BE2C (cell line): ENCODE data around the gene DUSP10.

Source experiments
- DNase-seq: peaks from one replicate; pipeline ENCODE4 v3.0.0-alpha.2; 2020
- H3K27me3 ChIP-seq: fragments of 250-450 bp; sonication (Bioruptor Pico); 2 replicates; pipeline ENCODE4 v1.5.1; 2020; ENCODE audit warnings: mild to moderate bottlenecking
- H3K36me3 ChIP-seq: fragments of 250-450 bp; sonication (Bioruptor Pico); 2 replicates; pipeline ENCODE4 v1.5.1; 2020; ENCODE audit warnings: mild to moderate bottlenecking
- H3K4me1 ChIP-seq: fragments of 250-450 bp; sonication (Bioruptor Pico); 2 replicates; pipeline ENCODE4 v1.5.1; 2020
- H3K4me3 ChIP-seq: 2 replicates; pipeline ENCODE4 v1.5.1; 2011; ENCODE audit warnings: low read depth, low read length
- H3K9me3 ChIP-seq: fragments of 250-450 bp; sonication (Bioruptor Pico); 2 replicates; pipeline ENCODE4 v1.5.1; 2020
- CTCF ChIP-seq: IDR thresholded peaks from 2 replicates; pipeline ENCODE4 v1.5.1; 2012; ENCODE audit warnings: mild to moderate bottlenecking, low read depth, low read length

The DUSP10 gene

GRCh38 chr1:221719987-221720386 is 21.9 kb downstream of the DUSP10 start:
- Histone ChIP-seq H3K36me3 (peaks cover 18% of the 10 kb centered on the region; the same call in 1 of the 2 replicates), H3K4me1 (peaks cover 26% of the 10 kb centered on the region)
- DNase-seq: no peak

GRCh38 chr1:221719278-221719597 is 22.7 kb downstream of the DUSP10 start:
- TF ChIP-seq CTCF: no peak
- no peak overlapping the region for H3K4me3 ChIP-seq
- no peak for DNase-seq
- H3K4me1 ChIP-seq: peaks cover 30% of the 10 kb centered on the region
- H3K27me3 ChIP-seq: no peaks in the 10 kb centered on the region
- peaks cover 18% of the 10 kb centered on the region; the same call in 1 of the 2 replicates for H3K36me3 ChIP-seq
- peaks cover 6% of the 10 kb centered on the region for H3K9me3 ChIP-seq

More at GRCh38 chr1:221719987-221720386, 21.9 kb downstream of the DUSP10 start:
- H3K9me3 ChIP-seq: peaks cover 6% of the 10 kb centered on the region
- no peak for TF ChIP-seq CTCF
- H3K27me3 ChIP-seq: no peaks in the 10 kb centered on the region
- no peak overlapping the region for H3K4me3 ChIP-seq

DNA sequence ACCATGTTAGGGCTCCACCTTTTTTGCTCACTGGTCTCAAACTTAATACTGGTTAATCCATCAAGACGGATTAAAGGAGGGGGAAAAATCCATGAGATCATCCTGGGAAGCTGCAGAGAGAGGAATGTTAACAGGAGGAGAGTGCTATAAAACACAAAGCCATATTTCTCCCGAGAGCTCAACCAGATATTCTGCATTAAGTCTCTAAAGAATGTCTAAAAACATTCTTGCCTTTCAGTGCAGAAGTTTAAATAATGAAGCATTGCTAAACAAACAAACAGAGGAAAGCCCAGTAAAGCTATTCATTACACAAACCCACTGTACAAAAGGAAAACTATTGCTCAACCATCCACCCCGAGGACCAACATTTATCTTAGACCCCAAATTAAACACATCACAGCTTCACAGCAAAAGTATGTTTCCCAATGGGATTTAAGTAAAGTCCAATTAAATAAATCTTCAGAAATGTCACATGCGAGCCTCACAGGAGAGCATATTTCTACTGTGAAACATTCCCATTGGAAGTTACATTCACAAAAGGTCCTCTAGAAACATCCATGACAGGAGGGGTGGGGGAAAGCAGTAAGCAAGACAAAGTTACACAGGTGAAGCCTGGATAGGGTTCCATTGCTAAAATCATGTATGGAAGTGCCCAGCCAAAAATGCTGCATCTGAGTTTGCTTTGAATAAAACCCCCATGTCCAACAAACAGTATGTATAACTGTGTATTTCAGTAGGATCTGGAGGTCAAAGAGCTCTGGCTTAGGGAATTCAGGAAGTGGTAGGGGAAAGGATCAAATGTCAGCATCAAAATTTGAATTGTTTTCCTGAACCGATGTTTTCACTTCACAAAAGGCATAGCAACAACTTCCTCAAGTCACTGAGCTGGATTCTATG is 23.3 kb downstream of the DUSP10 start:
- H3K4me3 ChIP-seq: no peak overlapping the region
- no peaks in the 10 kb centered on the region for H3K27me3 ChIP-seq
- no peak for DNase-seq
- TF ChIP-seq CTCF: no peak
- peaks cover 35% of the 10 kb centered on the region for H3K4me1 ChIP-seq
- peaks cover 14% of the 10 kb centered on the region; the same call in 1 of the 2 replicates for H3K36me3 ChIP-seq
- H3K9me3 ChIP-seq: peaks cover 2% of the 10 kb centered on the region; the same call in 1 of the 2 replicates

DNA sequence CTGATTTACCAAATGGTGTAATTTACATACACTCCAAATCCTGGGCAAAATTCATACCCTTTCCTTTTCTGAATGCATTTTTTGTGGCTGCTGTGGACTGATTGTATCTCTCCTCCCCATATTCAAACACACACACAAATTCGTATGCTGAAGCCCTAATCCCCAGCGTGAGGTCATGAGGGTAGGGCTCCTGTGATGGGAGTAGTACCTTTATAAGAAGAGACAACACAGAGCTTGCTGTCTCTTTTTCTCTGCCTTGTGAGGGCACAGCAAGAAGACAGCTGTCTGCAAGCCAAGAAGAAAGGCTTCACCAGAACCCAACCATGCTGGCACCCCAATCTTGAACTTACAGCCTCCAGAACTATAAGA is 24.4 kb downstream of the DUSP10 start:
- TF ChIP-seq CTCF: no peak
- Histone ChIP-seq H3K36me3 (peaks cover 5% of the 10 kb centered on the region), H3K27me3 (no peaks in the 10 kb centered on the region), H3K9me3 (no peaks in the 10 kb centered on the region), H3K4me3 (no peak overlapping the region), H3K4me1 (peaks cover 41% of the 10 kb centered on the region)
- no peak for DNase-seq

DNA sequence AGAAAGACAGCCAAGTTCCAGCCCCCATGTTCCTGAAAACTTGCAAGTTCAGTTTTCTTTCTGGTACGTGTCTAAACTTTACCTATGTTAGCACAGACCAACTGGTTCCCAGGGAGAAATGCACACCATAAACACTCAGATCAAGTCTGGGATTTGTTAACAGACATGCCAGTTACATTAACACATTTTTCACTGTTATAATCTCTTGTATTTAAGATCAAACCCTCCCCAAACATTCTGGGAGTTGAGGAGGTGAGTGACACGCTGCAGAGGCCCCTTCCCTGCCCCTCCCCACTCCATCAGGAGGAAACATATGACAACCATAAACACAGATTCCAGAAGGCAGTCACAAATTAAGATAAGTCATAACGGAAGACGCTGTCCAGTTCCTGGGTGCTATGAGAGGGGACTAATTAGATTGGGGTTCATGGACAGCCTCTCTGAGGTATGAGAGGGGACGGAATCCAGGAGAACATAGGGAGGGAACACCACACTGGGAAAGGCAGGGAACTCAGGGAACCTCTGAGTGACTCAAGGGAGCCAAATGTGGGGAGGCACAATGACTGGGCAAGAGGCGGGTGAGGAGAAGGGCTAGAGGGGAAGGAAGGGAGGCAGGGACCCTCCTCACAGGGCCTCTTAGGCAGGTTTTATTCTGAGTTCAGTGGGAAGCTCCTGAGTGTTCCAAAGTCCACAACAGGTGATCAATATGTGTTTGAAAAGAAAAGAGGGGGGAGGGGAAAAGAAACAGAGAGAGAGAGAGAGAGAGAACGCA is 25.0 kb downstream of the DUSP10 start:
- H3K9me3 ChIP-seq: no peaks in the 10 kb centered on the region
- H3K27me3 ChIP-seq: no peaks in the 10 kb centered on the region
- no peak for TF ChIP-seq CTCF
- peaks cover 41% of the 10 kb centered on the region for H3K4me1 ChIP-seq
- DNase-seq: no peak
- H3K4me3 ChIP-seq: no peak overlapping the region
- no peaks in the 10 kb centered on the region; the same call in 1 of the 2 replicates for H3K36me3 ChIP-seq
